ENCODE measurements around the gene PRMT1.
A peak's percentile ranks its signal among the peaks of the same experiment; 100 is the strongest.

PRMT1 gene

GRCh38 chr19:49664171-49665035 is 12.7 kb upstream of the PRMT1 start:
- peak; percentile 80 for DNase-seq (ENCODE audit: low read depth)
- peak; percentile 16 for TF ChIP-seq CTCF (conservative IDR thresholded peaks at IDR 0.05; ENCODE audit: low read depth, low read length)
- peak overlapping the region; percentile 86 for H3K4me3 ChIP-seq (ENCODE audit: low read depth, low read length)

- TF ChIP-seq CTCF (conservative IDR thresholded peaks at IDR 0.05; ENCODE audit: low read depth, low read length), result no peak
- H3K4me3 ChIP-seq (ENCODE audit: low read depth, low read length), result peak overlapping the region; percentile 86
- DNase-seq (ENCODE audit: low read depth), result no peak
Measured at GRCh38 chr19:49665036-49665350, 12.1 kb upstream of the PRMT1 start.

- H3K4me3 ChIP-seq (ENCODE audit: low read depth, low read length), result peak within 1 kb of the TSS; percentile 86
- no peak for TF ChIP-seq CTCF (conservative IDR thresholded peaks at IDR 0.05; ENCODE audit: low read depth, low read length)
- DNase-seq (ENCODE audit: low read depth), result peak; percentile 98
Measured at GRCh38 chr19:49665351-49666119, 11.5 kb upstream of the PRMT1 start, which contains the start of the genes BCL2L12 and IRF3. Gene BCL2L12, plus strand, starts transcription at chr19:49665933. Its CDS starts 760 bp downstream, at chr19:49666693. Gene IRF3, minus strand, starts transcription at chr19:49665857. Its CDS starts 1,019 bp downstream, at chr19:49664838.

GRCh38 chr19:49666120-49666444 is 11.0 kb upstream of the PRMT1 start:
- no peak for TF ChIP-seq CTCF (conservative IDR thresholded peaks at IDR 0.05; ENCODE audit: low read depth, low read length)
- H3K4me3 ChIP-seq (ENCODE audit: low read depth, low read length), result peak overlapping the region; percentile 86
- no peak for DNase-seq (ENCODE audit: low read depth)

GRCh38 chr19:49667473-49667872 is 9.6 kb upstream of the PRMT1 start:
- DNase-seq (ENCODE audit: low read depth), result no peak
- no peak for TF ChIP-seq CTCF (conservative IDR thresholded peaks at IDR 0.05; ENCODE audit: low read depth, low read length)

GRCh38 chr19:49669516-49669915 is 7.6 kb upstream of the PRMT1 start:
- no peak overlapping the region for H3K4me3 ChIP-seq (ENCODE audit: low read depth, low read length)
- no peak for TF ChIP-seq CTCF (conservative IDR thresholded peaks at IDR 0.05; ENCODE audit: low read depth, low read length)
- no peak for DNase-seq (ENCODE audit: low read depth)

More at GRCh38 chr19:49667473-49667872, 9.6 kb upstream of the PRMT1 start:
- no peak overlapping the region for H3K4me3 ChIP-seq (ENCODE audit: low read depth, low read length)

Measured in choroid plexus epithelial cell (primary cell).